Mesendoderm (in vitro differentiated cells): ENCODE data around the gene ERO1B.

Experiments
- DNase-seq: peaks from one replicate; pipeline ENCODE4 v3.0.0; 2013
- H2AK5ac ChIP-seq: 2 replicates; pipeline ENCODE4 v1.6.1; 2013; ENCODE audit warnings: low read length, inconsistent platforms
- H2BK120ac ChIP-seq: 2 replicates; pipeline ENCODE4 v1.6.1; 2013; ENCODE audit warnings: low read depth, mild to moderate bottlenecking, low read length, moderate library complexity, mixed read lengths
- H2BK15ac ChIP-seq: replicated peaks from 2 replicates; pipeline ENCODE4 v1.6.1; 2013; ENCODE audit warnings: low read depth, mild to moderate bottlenecking, moderate library complexity
- H2BK5ac ChIP-seq: 2 replicates; pipeline ENCODE4 v1.6.1; 2013; ENCODE audit warnings: low read length, inconsistent platforms
- H3K18ac ChIP-seq: 2 replicates; pipeline ENCODE4 v1.6.1; 2013; ENCODE audit warnings: mild to moderate bottlenecking, low read length, mixed read lengths
- H3K23ac ChIP-seq: one replicate; pipeline ENCODE4 v1.6.1; 2013; ENCODE audit warnings: low read length
- H3K27ac ChIP-seq: 2 replicates; pipeline ENCODE4 v1.5.1; 2013; ENCODE audit warnings: low read depth, mild to moderate bottlenecking, inconsistent platforms, low read length, moderate library complexity
- H3K27me3 ChIP-seq: 2 replicates; pipeline ENCODE4 v1.6.1; 2013; ENCODE audit warnings: low read length, control low read depth, mild to moderate bottlenecking, inconsistent platforms; ENCODE audit not compliant: insufficient read depth, poor library complexity
- H3K36me3 ChIP-seq: 2 replicates; pipeline ENCODE4 v1.6.1; 2013; ENCODE audit warnings: low read length, inconsistent platforms; ENCODE audit not compliant: control insufficient read depth, insufficient read depth
- H3K4ac ChIP-seq: one replicate; pipeline ENCODE4 v1.6.1; 2013; ENCODE audit warnings: low read depth, mild to moderate bottlenecking, low read length, moderate library complexity
- H3K4me1 ChIP-seq: 2 replicates; pipeline ENCODE4 v1.6.1; 2013; ENCODE audit warnings: low read depth, low read length, inconsistent platforms; ENCODE audit not compliant: control insufficient read depth
- H3K4me2 ChIP-seq: 2 replicates; pipeline ENCODE4 v1.6.1; 2013; ENCODE audit warnings: low read length
- H3K4me3 ChIP-seq: 2 replicates; pipeline ENCODE4 v1.5.1; 2013; ENCODE audit warnings: mild to moderate bottlenecking, low read length
- H3K56ac ChIP-seq: one replicate; pipeline ENCODE4 v1.6.1; 2013; ENCODE audit warnings: low read length
- H3K79me1 ChIP-seq: 2 replicates; pipeline ENCODE4 v1.6.1; 2013; ENCODE audit warnings: low read length, inconsistent platforms
- H3K79me2 ChIP-seq: 2 replicates; pipeline ENCODE4 v1.6.1; 2013; ENCODE audit warnings: mild to moderate bottlenecking, low read length; ENCODE audit not compliant: control insufficient read depth, insufficient read depth
- H3K9ac ChIP-seq: 2 replicates; pipeline ENCODE4 v1.6.1; 2013; ENCODE audit warnings: low read length, inconsistent platforms
- H4K5ac ChIP-seq: one replicate; pipeline ENCODE4 v1.6.1; 2013; ENCODE audit warnings: low read length
- H4K8ac ChIP-seq: one replicate; pipeline ENCODE4 v1.6.1; 2013; ENCODE audit warnings: low read depth, mild to moderate bottlenecking, control low read depth, low read length, moderate library complexity
- WGBS: extraction: QIAGEN DNeasy Blood & Tissue Kit; methylation state at CpG from one replicate; pipeline ENCODE4 v1.1.7; 2013; ENCODE audit warnings: low lambda C conversion rate, missing lambda C conversion rate; ENCODE audit not compliant: insufficient coverage; ENCODE audit errors: extremely low coverage; 5-methylcytosine and 5-hydroxymethylcytosine counted together

ERO1B gene

DNA sequence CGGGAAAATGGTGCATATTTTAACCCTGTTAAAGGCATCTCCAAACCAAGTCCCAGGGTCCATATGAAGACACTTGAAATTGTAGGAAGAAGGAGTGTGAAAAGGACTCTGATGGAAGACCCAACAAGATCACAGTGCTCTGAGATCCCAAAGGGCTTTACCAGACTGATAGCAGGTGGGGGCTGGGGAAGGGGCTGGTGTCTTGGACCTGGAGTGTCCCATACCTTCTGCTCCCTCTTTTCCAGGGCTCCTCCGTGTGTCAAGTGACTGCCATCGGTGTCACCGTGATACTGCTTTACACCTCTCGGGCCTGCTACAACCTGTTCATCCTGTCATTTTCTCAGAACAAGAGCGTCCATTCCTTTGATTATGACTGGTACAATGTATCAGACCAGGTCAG lies 102.1 kb downstream of the ERO1B start:
- H3K4me1 ChIP-seq, result no peaks in the 10 kb centered on the region
- H3K27ac ChIP-seq, result no peak overlapping the region
- no peak overlapping the region for H2AK5ac ChIP-seq
- no peak overlapping the region for H2BK5ac ChIP-seq
- H2BK15ac ChIP-seq, result no peak overlapping the region
- H3K27me3 ChIP-seq, result no peaks in the 10 kb centered on the region
- no peaks in the 10 kb centered on the region for H3K79me1 ChIP-seq
- H3K9ac ChIP-seq, result no peak overlapping the region
- no peaks in the 10 kb centered on the region for H3K36me3 ChIP-seq
- H3K18ac ChIP-seq, result no peak overlapping the region
- H3K4ac ChIP-seq, result no peak overlapping the region
- no peak overlapping the region for H3K56ac ChIP-seq
- no peak overlapping the region for H3K4me3 ChIP-seq
- H3K4me2 ChIP-seq, result no peak overlapping the region
- no peak overlapping the region for H3K23ac ChIP-seq
- H3K79me2 ChIP-seq, result no peaks in the 10 kb centered on the region
- no peak for DNase-seq
- H2BK120ac ChIP-seq, result no peak overlapping the region
- whole genome bisulfite sequencing, result no CpG with 5 or more reads among the region's 6 CpGs
- H4K8ac ChIP-seq, result no peak overlapping the region
- H4K5ac ChIP-seq, result no peak overlapping the region

DNA sequence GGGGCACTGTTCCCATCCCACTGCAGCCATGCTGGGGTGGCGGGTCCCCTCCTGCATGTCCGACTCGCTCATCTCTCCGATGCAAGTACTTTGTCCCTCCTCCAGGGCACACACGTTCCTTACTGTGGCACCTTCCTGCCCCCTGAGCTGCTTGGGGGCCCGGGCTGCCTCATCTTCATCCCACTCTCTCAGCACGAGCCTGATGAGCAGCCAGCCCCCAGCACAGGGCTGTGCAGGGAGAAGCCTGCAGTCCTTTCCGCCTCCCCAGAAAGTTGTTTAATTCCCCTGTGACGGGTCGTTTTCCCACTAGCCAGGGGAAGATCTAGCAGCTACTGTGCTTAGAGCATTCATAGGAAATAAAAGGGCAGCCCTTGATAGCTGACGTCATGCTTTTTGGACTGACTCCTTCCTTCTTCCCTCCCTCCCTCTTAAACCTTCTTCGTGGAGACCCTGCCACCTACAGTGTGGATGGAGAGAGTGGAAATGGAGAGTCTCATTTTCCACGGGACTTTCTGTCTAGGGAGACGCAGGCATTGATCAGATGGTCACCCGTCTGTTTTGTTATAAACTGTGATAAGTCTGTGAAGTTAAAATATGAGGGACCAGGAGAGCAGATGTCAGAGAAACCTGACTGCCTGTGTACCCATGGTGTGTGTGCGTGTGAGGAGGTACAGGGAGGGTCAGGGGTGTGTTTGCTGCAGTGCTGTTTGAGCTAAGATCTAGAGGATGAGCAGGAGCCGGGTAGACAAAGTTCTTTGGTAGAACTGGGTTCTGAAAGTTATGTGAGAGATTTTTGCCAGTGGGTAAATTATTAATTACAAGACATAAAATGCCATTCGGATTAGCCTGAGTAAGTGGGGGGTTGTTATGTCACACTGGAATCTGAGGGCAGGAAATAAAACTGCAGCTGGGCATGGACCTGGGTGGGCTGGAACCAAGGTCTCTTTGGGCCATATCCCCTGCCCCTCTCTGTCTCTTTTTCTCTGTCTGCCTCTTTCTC lies 105.1 kb downstream of the ERO1B start:
- no peak overlapping the region for H3K4me2 ChIP-seq
- DNase-seq, result no peak
- H2BK15ac ChIP-seq, result no peak overlapping the region
- no peaks in the 10 kb centered on the region for H3K79me2 ChIP-seq
- H3K79me1 ChIP-seq, result no peaks in the 10 kb centered on the region
- WGBS, result no CpG with 5 or more reads among the region's 18 CpGs
- no peak overlapping the region for H3K18ac ChIP-seq
- H2BK120ac ChIP-seq, result no peak overlapping the region
- no peak overlapping the region for H3K27ac ChIP-seq
- no peak overlapping the region for H3K4ac ChIP-seq
- no peaks in the 10 kb centered on the region for H3K36me3 ChIP-seq
- peaks cover 2% of the 10 kb centered on the region for H3K4me1 ChIP-seq
- no peak overlapping the region for H4K8ac ChIP-seq
- no peak overlapping the region for H2AK5ac ChIP-seq
- no peak overlapping the region for H2BK5ac ChIP-seq
- H3K27me3 ChIP-seq, result no peaks in the 10 kb centered on the region
- H4K5ac ChIP-seq, result no peak overlapping the region
- no peak overlapping the region for H3K56ac ChIP-seq
- no peak overlapping the region for H3K9ac ChIP-seq
- H3K4me3 ChIP-seq, result no peak overlapping the region
- no peak overlapping the region for H3K23ac ChIP-seq

DNA sequence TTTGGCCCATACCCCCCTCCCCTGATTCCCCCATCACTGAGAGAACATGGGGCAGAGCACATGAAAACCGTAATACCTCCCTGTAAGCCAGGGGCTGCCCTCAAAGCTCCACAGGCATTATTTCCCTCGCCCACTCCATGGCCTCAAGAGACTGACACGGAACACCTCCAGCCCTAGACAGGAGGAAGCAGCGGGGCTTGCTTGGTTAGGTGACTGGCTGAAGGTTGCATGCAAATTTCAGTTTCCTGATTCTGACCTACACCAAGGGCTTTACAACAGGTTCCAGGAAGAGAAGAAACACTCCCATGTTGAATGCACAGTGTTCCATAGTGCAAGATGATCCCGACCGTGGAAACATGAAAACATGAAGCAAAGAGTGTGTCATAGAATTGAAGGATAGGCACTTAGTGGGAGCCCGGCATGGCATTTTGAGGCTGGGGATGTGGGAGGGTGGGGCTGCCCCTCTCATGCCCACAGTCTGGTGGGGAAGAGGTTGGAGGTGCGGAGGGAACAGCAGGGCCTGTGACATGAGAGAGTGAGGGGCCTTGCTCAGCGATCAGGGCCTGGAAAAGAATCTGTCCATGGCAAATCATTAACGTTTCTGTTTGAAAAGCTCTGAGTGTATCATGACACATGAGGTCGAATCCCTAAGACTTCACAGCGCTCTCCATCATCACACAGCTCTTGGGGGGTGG lies 106.0 kb downstream of the ERO1B start:
- H4K8ac ChIP-seq, result no peak overlapping the region
- no peak overlapping the region for H3K56ac ChIP-seq
- no peaks in the 10 kb centered on the region for H3K79me2 ChIP-seq
- no peak overlapping the region for H4K5ac ChIP-seq
- peaks cover 2% of the 10 kb centered on the region for H3K4me1 ChIP-seq
- DNase-seq, result no peak
- H3K79me1 ChIP-seq, result no peaks in the 10 kb centered on the region
- H3K27ac ChIP-seq, result no peak overlapping the region
- H3K23ac ChIP-seq, result peak overlapping the region; percentile 9
- H2BK120ac ChIP-seq, result no peak overlapping the region
- no peak overlapping the region for H3K4ac ChIP-seq
- no CpG with 5 or more reads among the region's 12 CpGs for WGBS
- H3K9ac ChIP-seq, result no peak overlapping the region
- no peak overlapping the region for H3K18ac ChIP-seq
- H2AK5ac ChIP-seq, result no peak overlapping the region
- no peak overlapping the region for H3K4me2 ChIP-seq
- no peak overlapping the region for H2BK15ac ChIP-seq
- no peaks in the 10 kb centered on the region for H3K27me3 ChIP-seq
- no peak overlapping the region for H2BK5ac ChIP-seq
- H3K4me3 ChIP-seq, result no peak overlapping the region
- no peaks in the 10 kb centered on the region for H3K36me3 ChIP-seq

GRCh38 chr1:236173174-236173767 lies 108.5 kb downstream of the ERO1B start:
- no peak overlapping the region for H3K4me3 ChIP-seq
- no peak overlapping the region for H3K23ac ChIP-seq
- no peak overlapping the region for H2BK120ac ChIP-seq
- H3K36me3 ChIP-seq, result no peaks in the 10 kb centered on the region
- H3K79me2 ChIP-seq, result no peaks in the 10 kb centered on the region
- no peaks in the 10 kb centered on the region for H3K79me1 ChIP-seq
- no CpG with 5 or more reads among the region's 5 CpGs for WGBS
- H3K9ac ChIP-seq, result no peak overlapping the region
- no peaks in the 10 kb centered on the region for H3K27me3 ChIP-seq
- H4K8ac ChIP-seq, result no peak overlapping the region
- no peak overlapping the region for H3K4me2 ChIP-seq
- DNase-seq, result peak; percentile 57
- no peak overlapping the region for H3K27ac ChIP-seq
- H3K4me1 ChIP-seq, result peaks cover 2% of the 10 kb centered on the region
- no peak overlapping the region for H4K5ac ChIP-seq
- H3K56ac ChIP-seq, result no peak overlapping the region
- no peak overlapping the region for H2BK15ac ChIP-seq
- no peak overlapping the region for H3K18ac ChIP-seq
- H2AK5ac ChIP-seq, result no peak overlapping the region
- no peak overlapping the region for H2BK5ac ChIP-seq
- H3K4ac ChIP-seq, result no peak overlapping the region

DNA sequence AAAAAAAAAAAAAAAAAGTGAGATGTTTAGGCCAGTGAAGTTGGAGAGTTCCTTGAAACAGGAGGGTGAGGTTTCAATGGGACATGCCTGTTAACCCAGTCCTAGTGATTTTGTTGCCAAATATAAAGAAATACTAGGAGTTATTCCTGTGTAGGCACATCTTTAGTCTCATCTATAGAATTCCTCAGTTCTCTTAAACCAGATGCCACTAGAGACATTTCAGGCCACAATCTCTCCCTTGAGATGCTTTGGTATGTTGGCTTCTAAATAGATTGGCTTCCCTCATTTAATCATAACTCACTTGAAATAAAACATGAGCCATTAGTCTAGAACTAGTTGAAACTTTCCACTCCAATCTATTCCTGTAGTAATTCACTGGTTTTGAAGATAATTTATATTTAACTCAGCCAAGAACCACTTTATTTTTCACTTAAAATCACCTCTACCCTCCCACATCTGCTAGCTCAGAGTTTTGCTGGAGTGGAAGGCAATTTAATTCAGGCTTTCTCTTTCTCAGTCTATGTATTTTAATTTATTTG lies 109.6 kb downstream of the ERO1B start:
- no peak overlapping the region for H3K9ac ChIP-seq
- DNase-seq, result no peak
- H2BK5ac ChIP-seq, result no peak overlapping the region
- no peak overlapping the region for H3K23ac ChIP-seq
- no peak overlapping the region for H3K18ac ChIP-seq
- H3K4ac ChIP-seq, result no peak overlapping the region
- no peaks in the 10 kb centered on the region for H3K79me1 ChIP-seq
- no peak overlapping the region for H3K4me2 ChIP-seq
- H3K27ac ChIP-seq, result no peak overlapping the region
- no peak overlapping the region for H2BK120ac ChIP-seq
- H3K79me2 ChIP-seq, result no peaks in the 10 kb centered on the region
- H2AK5ac ChIP-seq, result no peak overlapping the region
- no peak overlapping the region for H4K5ac ChIP-seq
- H3K27me3 ChIP-seq, result no peaks in the 10 kb centered on the region
- H3K4me1 ChIP-seq, result peaks cover 2% of the 10 kb centered on the region
- no peak overlapping the region for H2BK15ac ChIP-seq
- H3K56ac ChIP-seq, result no peak overlapping the region
- H4K8ac ChIP-seq, result no peak overlapping the region
- H3K4me3 ChIP-seq, result no peak overlapping the region
- no peaks in the 10 kb centered on the region for H3K36me3 ChIP-seq
